ENCODE results near the gene CPT1B.
A peak's percentile ranks its signal among the peaks of the same experiment; 100 is the strongest.

Gene CPT1B

GRCh38 chr22:50529416-50529896, 48.8 kb downstream of the CPT1B start:
- H3K4me3 ChIP-seq (ENCODE audit: low read depth, low read length): peak overlapping the region; percentile 62
- TF ChIP-seq, protein P1, sequence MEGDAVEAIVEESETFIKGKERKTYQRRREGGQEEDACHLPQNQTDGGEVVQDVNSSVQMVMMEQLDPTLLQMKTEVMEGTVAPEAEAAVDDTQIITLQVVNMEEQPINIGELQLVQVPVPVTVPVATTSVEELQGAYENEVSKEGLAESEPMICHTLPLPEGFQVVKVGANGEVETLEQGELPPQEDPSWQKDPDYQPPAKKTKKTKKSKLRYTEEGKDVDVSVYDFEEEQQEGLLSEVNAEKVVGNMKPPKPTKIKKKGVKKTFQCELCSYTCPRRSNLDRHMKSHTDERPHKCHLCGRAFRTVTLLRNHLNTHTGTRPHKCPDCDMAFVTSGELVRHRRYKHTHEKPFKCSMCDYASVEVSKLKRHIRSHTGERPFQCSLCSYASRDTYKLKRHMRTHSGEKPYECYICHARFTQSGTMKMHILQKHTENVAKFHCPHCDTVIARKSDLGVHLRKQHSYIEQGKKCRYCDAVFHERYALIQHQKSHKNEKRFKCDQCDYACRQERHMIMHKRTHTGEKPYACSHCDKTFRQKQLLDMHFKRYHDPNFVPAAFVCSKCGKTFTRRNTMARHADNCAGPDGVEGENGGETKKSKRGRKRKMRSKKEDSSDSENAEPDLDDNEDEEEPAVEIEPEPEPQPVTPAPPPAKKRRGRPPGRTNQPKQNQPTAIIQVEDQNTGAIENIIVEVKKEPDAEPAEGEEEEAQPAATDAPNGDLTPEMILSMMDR (conservative IDR thresholded peaks at IDR 0.05; ENCODE audit: low read depth, low read length): no peak
- DNase-seq (ENCODE audit: low read depth): no peak

DNA sequence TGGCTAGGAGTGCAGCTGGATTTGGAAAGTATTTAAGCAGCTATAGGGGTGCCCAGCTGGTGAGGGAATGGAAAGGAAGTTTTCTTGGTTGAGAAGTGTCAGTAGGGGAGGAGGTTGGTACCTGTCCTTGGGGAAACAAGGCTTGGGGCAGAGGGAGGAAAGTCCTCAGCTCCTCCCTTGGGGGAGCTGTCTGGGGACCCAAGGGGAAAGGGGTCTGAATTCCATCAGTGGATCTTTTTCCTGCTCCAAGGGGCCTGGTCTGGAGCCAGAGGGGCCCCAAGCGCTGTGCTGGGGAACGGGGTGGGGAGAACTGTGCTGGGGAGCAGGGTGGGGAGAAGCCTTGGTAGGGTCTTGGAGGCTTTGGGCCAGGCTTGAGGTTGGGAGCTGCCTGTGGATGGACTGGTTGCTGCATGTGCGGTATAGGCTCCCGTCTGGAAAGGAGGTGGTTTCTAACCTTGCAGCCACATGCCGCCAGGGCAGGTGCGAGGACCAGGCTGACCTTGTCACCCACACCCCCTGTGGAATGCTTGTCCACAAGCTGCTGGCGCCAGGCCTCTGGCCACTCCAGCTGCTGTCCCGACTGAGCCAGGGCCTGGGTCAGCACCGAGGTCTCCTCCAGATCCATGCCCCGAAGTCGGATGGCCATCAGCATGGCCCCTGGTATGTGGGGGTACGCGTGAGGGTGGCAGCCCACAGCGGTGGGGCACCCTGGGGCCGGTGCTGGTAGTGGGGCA, 49.4 kb downstream of the CPT1B start:
- peak overlapping the region; percentile 62 for H3K4me3 ChIP-seq (ENCODE audit: low read depth, low read length)
- TF ChIP-seq, protein P1 (conservative IDR thresholded peaks at IDR 0.05; ENCODE audit: low read depth, low read length): no peak

GRCh38 chr22:50527921-50528681, 50.1 kb downstream of the CPT1B start:
- TF ChIP-seq, protein P1 (conservative IDR thresholded peaks at IDR 0.05; ENCODE audit: low read depth, low read length): no peak
- H3K4me3 ChIP-seq (ENCODE audit: low read depth, low read length): no peak overlapping the region
- no peak for DNase-seq (ENCODE audit: low read depth)

More for the DNA sequence above, 49.4 kb downstream of the CPT1B start:
- no peak for DNase-seq (ENCODE audit: low read depth)

DNA sequence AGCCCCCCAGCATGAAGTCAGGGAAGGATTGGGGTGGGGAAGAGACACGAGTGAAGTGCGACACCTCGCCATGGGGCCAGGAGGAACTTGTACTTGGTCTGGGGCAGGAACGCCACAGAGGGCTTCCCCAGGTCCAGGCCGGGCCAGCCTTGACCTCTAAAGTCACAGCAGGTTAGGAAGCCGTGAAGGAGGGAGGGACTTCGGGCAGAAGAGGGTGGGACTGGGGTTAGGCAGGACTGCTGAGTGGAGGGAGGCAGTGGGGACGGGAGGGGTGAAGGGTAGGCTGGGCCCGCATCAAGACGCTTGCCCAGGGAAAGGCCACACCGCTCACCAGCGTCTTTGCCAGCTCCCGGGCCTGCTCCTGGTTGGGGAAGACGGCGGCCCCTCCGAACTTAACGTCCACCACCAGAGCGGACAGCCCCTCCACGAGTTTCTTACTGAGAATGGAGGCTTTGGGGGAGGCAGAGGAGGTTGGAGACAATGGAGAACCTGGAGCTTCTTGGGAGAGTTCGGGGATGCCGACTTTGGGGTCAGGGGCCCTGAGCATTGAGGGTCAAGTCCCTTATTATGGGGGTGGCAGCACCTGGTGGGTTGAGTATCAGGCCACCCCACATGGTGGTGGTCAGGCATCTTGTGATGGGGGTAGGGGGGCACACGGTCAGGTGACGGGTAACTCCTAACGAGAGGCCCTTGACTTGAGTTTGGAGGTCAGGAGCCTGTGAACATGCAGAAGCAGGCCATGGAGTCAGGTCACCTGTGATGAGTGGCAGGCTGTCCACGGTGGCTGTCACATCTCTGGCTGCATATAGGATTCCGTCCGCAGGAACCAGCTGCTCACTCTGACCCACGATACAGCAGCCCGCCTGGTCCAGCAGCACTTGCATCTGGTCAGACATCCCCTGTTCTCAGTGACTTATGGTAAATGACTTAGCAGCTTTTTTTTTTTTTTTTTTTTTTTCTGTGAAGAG, 51.1 kb downstream of the CPT1B start:
- DNase-seq (ENCODE audit: low read depth): no peak
- H3K4me3 ChIP-seq (ENCODE audit: low read depth, low read length): peak overlapping the region; percentile 84
- TF ChIP-seq, protein P1 (conservative IDR thresholded peaks at IDR 0.05; ENCODE audit: low read depth, low read length): no peak

DNA sequence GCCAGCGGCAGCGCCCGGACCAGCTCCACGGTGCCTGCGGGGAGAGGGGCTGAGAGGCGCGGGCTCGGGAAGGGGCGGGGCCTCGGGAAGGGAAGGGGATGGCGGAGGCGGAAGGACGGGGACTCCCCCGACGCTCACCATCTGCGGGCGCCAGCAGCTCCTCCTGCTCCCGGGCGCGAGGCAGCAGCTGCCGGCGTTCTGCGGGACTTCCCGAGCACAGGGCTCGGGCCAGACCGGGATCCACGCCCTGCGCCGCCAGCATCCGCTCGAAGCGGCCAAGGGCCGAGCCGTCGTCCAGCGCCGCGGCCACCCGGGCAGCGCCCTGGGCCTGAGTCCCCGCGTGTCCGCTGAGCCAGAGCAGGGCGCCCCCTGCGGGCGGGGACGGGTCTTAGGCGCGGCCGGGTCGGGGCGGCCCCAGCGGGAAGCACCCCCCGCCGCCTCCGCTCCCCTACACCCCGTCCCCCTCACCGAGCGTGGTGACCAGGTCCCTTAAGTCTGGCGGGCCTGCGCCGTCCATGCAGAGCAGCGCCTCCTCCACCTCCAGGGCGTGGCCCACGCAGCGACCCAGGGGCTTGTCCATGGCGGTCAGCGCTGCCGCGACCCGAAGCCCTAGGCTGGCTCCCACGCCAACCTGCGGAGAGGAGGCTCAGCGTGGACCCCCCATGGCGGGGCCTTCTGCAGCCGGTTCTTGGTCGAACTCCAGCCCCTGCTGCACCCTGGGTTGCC, 52.0 kb downstream of the CPT1B start:
- TF ChIP-seq, protein P1 (conservative IDR thresholded peaks at IDR 0.05; ENCODE audit: low read depth, low read length): peak; percentile 33
- DNase-seq (ENCODE audit: low read depth): peak; percentile 83
- peak overlapping the region; percentile 84 for H3K4me3 ChIP-seq (ENCODE audit: low read depth, low read length)

DNA sequence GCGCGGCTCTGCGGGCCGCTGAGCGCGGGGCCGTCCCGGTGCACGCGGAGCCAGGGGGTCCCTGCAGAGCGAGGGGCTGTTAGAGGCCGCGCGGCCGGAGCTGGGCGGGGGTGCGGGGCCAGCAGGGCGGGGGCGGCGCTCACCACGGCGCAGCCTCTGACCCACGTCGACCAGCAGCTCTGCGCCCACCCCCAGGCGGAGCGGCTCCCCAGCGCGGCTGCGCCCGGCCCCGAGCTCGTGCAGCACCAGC, 52.4 kb downstream of the CPT1B start:
- DNase-seq (ENCODE audit: low read depth): no peak
- TF ChIP-seq, protein P1 (conservative IDR thresholded peaks at IDR 0.05; ENCODE audit: low read depth, low read length): no peak
- peak overlapping the region; percentile 84 for H3K4me3 ChIP-seq (ENCODE audit: low read depth, low read length)
